GM20000 (cell line): ENCODE results near the gene MED12L.

Source experiments
- DNase-seq: peaks from one replicate; pipeline ENCODE4 v3.0.0; 2012; ENCODE audit warnings: low spot score
- TF ChIP-seq, protein P1 (sequence below): IDR thresholded peaks from 2 replicates; pipeline ENCODE4 v1.5.1; 2012; ENCODE audit warnings: mild to moderate bottlenecking, control low read depth; ENCODE audit errors: extremely low read depth, missing control alignments

MED12L gene

GRCh38 chr3:151330379-151330778 is 244.9 kb downstream of the MED12L start:
- TF ChIP-seq, protein P1, sequence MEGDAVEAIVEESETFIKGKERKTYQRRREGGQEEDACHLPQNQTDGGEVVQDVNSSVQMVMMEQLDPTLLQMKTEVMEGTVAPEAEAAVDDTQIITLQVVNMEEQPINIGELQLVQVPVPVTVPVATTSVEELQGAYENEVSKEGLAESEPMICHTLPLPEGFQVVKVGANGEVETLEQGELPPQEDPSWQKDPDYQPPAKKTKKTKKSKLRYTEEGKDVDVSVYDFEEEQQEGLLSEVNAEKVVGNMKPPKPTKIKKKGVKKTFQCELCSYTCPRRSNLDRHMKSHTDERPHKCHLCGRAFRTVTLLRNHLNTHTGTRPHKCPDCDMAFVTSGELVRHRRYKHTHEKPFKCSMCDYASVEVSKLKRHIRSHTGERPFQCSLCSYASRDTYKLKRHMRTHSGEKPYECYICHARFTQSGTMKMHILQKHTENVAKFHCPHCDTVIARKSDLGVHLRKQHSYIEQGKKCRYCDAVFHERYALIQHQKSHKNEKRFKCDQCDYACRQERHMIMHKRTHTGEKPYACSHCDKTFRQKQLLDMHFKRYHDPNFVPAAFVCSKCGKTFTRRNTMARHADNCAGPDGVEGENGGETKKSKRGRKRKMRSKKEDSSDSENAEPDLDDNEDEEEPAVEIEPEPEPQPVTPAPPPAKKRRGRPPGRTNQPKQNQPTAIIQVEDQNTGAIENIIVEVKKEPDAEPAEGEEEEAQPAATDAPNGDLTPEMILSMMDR, result no peak
- DNase-seq, result no peak

GRCh38 chr3:151330899-151331298 is 245.4 kb downstream of the MED12L start:
- no peak for DNase-seq

GRCh38 chr3:151331696-151332095 is 246.2 kb downstream of the MED12L start:
- TF ChIP-seq, protein P1, result no peak
- no peak for DNase-seq

More at GRCh38 chr3:151330899-151331298, 245.4 kb downstream of the MED12L start:
- TF ChIP-seq, protein P1, result no peak

- TF ChIP-seq, protein P1, result no peak
- DNase-seq, result no peak
These were observed 260.4 kb downstream of the MED12L start for GRCh38 chr3:151345859-151346258.

- TF ChIP-seq, protein P1, result no peak
- no peak for DNase-seq
These were observed 260.8 kb downstream of the MED12L start for GRCh38 chr3:151346292-151346691.

- no peak for DNase-seq
- TF ChIP-seq, protein P1, result no peak
These were observed 262.0 kb downstream of the MED12L start for GRCh38 chr3:151347432-151347831.

GRCh38 chr3:151350656-151351055 is 265.2 kb downstream of the MED12L start:
- TF ChIP-seq, protein P1, result no peak
- DNase-seq, result no peak

- TF ChIP-seq, protein P1, result no peak
These were observed 265.8 kb downstream of the MED12L start for GRCh38 chr3:151351219-151351618.

More at GRCh38 chr3:151351219-151351618, 265.8 kb downstream of the MED12L start:
- peak; percentile 23 for DNase-seq
